Right ventricle myocardium inferior (tissue), 1 donor: Measurements from ENCODE around the gene PIP4K2C. TPM values are rescaled to one million over a fixed set of nuclear protein-coding genes. Genes with fewer than 3 reads are reported as not detected.
"Not testable (repeated sequence)": the region's sequence is repeated elsewhere in the genome, so short reads cannot be mapped to it uniquely, and the experiment has no call there.

Source experiments
- ATAC-seq: fragments of 200-7000 bp; cut with Tn5 transposase; one replicate; pipeline ENCODE4 v1.9.1; 2020; ENCODE audit warnings: mild to moderate bottlenecking, moderate library complexity
- DNase-seq: peaks from one replicate; pipeline ENCODE4 v3.0.0; 2021; ENCODE audit errors: missing footprints
- intact Hi-C: fragments of 100-400 bp; cut with DNase I; formaldehyde crosslinking; loops from one replicate; pipeline ENCODE4 v1.11.0; 2022
- total RNA-seq: library from RNA; stranded (reverse); fragmentation: NEBNext Ultra II Directional; extraction: Animal tissue kit (Norgen Biotek cat#: 25700); gene quantifications from one replicate; pipeline ENCODE4 v1.2.1, GENCODE V29; 2021
- donor health status: DM: no; HTN: yes; CAD: no; lungs with severe emphysema.

Gene PIP4K2C
- total RNA-seq, 1 donor from 2014 or later: 13.1 TPM

DNA sequence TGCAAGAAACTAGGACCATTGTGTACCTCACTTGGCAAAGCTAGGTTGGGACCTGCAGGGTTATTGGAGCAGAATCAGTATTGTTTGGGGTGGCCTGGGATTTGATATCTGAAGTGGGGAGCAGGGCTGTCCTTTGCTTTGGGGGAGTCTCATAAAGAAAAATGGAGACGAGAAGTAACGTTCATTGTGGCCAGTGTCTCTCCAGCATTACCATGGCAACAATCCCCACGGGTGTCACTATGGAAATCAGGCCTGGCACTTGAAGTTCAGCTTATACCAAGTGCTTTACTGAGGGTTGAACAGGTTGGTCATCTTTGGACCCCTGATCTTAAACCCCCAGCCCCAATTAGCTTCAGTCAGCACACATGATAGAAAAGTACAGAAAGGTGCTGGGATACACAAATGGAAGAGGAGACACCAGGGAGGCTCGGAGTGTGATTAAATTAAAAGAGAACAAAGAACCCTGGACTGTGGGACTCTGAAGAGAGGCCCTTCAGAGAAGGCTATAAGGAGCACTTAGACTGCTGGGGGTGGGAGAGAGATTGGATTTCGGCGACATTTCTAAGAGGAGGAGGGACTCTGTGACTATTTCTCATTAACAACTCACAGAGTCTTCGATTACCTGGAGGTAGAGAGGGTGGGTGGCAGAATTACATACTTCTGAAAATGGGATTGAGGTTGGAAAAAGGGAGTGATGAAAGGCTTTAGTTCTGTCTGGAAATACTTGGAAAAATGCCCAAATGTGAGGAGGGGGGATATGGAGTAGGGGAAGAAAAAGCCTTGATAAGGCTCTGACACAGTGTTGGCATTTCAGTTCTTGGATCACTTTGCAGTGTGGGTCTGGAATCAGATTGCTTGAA is 37.4 kb upstream of the PIP4K2C start:
- no peak for ATAC-seq
- intact Hi-C loops: no loop called here
- no peak for DNase-seq

DNA sequence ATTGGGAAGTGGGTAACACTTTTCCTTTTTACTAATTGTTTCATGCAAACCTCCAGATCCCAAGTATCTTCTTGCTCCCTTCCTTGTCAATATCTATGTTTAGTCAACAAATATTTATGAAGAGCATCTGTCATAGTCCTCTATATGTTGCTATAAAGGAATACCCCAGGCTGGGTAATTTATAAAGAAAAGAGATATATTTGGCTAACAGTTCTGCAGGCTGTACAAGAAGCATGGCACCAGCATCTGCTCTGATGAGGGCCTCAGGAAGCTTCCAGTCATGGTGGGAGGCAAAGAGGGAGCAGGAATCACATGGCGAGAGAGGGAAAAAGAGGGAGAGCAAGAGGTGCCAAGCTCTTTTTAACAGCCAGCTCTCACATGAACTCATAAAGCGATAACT is 36.5 kb upstream of the PIP4K2C start:
- DNase-seq (no peak), ATAC-seq (no peak)
- intact Hi-C loops: no loop called here

DNA sequence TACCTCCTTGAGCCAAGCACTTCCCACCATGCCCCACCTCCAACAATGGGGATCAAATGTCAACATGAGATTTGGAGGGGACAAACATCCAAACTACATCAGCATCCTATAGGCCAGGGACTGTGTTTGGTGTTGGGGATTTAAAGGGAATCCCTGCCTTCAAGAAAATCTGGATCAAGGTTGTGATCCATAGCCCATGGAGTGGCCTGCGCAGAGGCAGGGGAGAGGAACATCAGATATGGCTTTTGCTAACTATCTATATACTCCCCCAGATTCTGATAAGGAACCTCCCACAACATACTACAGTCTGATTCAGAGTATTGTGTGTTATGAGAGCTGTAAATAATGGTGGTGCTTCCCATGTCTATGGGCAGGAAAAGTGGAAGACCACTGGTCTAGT is 36.1 kb upstream of the PIP4K2C start:
- DNase-seq (no peak), ATAC-seq (no peak)
- intact Hi-C loops: no loop called here

DNA sequence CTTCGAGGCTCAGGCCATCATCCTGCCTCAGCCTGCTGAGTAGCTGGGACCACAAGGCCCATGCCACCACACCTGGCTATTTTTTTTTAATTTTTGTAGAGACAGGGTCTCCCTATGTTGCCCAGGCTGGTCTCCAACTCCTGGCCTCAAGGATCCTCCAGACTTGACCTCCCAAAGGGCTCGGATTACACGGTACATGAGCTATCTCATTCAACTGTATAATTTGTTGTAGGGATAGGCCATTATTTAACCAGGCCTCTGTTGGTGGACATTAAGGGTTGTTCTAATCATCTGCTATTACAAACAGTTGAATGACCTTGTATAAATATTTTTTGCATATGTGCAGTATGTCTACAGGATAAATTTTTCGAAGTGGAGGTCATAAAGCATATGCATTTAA is 32.1 kb upstream of the PIP4K2C start:
- DNase-seq: no peak
- ATAC-seq: no peak
- intact Hi-C loops: no loop called here

DNA sequence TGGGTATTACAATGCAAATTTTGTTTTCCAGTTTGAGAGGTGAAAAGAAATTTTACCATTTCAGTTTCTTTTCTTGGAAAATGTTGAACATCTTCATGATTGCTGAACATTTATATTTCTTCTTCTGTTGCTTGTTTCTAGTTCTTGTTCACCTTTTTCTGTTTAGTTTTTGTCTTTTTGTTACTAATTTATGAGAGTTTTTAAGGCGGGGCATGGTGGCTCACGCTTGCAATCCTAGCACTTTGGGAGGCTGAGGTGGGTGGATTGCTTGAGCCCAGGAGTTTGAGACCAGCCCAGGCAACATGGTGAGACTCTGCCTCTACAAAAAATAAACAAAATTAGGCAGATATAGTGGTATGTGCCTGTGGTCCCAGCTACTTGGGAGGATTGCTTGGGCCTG is 30.5 kb upstream of the PIP4K2C start:
- ATAC-seq: no peak
- DNase-seq: no peak
- intact Hi-C loops: no loop called here

DNA sequence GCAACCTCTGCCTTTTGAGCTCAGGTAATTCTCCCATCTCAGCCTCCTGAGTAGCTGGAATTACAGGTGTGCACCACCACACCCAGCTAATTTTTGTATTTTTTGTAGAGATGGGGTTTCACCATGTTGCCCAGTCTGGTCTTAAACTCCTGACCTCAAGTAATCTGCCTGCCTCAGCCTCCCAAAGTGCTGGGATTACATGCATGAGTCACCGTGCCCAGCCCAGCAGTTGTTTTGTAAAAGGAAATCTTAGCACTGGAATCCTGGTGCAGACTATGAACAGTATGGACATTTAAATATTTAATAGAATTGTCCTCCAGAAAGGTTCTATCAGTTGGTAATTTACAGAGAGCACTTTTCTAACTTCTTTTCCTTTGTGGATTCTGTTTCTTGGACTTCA is 29.9 kb upstream of the PIP4K2C start:
- intact Hi-C loops: not testable (repeated sequence)

DNA sequence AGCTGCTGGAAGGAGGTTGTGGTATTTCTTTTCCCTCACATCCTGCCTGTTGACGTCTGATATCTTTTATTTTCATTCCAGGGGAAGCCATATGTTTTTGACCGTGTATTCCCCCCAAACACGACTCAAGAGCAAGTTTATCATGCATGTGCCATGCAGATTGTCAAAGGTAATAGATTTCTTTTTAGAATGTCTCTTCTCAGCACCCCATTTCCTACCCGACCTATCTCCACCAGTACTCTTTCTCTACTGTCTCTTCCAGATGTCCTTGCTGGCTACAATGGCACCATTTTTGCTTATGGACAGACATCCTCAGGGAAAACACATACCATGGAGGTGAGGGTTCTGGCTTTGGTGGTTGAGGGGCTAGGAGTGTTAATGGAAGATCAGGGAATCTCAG is 27.6 kb upstream of the PIP4K2C start:
- no peak for ATAC-seq
- DNase-seq: no peak
- intact Hi-C loops: no loop called here

More for the DNA sequence above, 29.9 kb upstream of the PIP4K2C start:
- not testable (repeated sequence) for DNase-seq, ATAC-seq

DNA sequence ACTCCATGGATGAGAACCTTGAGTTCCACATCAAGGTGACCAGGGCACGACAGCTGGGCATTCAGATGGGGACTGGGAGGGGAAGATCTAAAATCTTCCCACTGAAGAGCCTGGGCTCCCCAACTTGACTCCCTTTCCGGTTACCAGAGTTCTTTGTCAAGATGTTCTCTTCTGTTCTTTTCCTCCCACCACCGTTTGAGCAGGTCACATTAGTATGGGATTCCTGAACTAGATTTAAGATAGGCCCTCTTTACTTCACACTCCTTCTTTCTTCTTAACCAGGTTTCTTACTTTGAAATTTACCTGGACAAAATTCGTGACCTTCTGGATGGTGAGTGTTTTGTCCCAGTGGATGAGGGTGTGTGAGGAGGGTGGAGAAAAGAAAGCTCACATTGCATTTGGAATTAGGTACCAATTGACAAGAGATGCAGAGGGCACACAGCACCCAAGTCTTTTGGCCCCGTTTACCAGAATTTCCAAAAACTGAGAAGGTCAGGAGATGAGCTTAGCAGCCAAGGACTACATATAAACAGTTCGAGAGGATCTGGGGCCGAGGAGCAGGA is 26.7 kb upstream of the PIP4K2C start:
- DNase-seq (no peak), ATAC-seq (no peak)
- intact Hi-C loops: no loop called here

DNA sequence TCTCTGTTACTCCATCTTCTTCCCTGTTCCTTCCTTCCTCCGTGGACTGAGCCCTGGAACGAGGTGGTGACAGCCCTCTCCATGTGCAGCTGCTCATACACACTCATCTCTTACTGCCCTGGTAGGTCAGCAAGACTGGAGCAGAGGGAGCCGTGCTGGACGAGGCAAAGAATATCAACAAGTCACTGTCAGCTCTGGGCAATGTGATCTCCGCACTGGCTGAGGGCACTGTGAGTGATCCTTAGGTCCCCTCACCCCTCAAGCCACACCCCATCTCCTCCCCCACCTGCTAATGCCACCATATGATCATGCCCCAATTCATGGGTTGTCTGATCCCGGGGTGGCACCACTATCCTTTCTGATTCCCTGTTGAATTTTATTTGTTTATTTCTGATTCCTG is 22.2 kb upstream of the PIP4K2C start:
- DNase-seq: no peak
- no peak for ATAC-seq
- intact Hi-C loops: no loop called here

DNA sequence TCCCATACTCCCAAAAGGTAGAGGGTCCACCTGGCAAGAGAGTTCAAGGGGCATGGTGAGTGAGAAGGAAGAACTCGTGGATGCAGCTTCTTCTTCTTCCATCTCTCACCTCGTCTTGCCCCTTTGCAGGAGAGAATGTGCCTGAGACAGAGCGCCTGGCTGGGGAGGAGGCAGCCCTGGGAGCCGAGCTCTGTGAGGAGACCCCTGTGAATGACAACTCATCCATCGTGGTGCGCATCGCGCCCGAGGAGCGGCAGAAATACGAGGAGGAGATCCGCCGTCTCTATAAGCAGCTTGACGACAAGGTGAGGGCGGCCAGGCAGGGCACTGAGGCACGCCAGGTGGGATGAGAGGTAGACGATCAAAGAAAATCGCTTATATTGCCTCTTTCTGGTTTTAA is 21.1 kb upstream of the PIP4K2C start:
- intact Hi-C loops: no loop called here

DNA sequence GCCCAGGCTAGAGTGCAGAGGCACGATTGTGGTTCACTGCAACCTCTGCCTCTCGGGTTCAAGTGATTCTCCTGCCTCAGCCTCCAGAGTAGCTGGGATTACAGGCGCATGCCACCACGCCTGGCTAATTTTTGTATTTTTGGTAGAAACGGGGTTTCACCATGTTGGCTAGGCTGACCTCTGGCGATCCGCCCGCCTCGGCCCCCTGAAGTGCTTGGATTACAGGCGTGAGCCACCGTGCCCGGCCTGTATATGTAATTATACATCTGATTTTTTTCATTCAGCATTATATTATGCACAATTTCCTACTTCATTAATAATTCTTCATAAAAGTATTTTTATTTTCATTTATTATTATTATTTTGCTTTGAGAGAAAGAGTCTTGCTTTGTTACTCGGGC is 20.6 kb upstream of the PIP4K2C start:
- DNase-seq, intact Hi-C loops, ATAC-seq: not testable (repeated sequence)

More for the DNA sequence above, 21.1 kb upstream of the PIP4K2C start:
- ATAC-seq (no peak), DNase-seq (no peak)

DNA sequence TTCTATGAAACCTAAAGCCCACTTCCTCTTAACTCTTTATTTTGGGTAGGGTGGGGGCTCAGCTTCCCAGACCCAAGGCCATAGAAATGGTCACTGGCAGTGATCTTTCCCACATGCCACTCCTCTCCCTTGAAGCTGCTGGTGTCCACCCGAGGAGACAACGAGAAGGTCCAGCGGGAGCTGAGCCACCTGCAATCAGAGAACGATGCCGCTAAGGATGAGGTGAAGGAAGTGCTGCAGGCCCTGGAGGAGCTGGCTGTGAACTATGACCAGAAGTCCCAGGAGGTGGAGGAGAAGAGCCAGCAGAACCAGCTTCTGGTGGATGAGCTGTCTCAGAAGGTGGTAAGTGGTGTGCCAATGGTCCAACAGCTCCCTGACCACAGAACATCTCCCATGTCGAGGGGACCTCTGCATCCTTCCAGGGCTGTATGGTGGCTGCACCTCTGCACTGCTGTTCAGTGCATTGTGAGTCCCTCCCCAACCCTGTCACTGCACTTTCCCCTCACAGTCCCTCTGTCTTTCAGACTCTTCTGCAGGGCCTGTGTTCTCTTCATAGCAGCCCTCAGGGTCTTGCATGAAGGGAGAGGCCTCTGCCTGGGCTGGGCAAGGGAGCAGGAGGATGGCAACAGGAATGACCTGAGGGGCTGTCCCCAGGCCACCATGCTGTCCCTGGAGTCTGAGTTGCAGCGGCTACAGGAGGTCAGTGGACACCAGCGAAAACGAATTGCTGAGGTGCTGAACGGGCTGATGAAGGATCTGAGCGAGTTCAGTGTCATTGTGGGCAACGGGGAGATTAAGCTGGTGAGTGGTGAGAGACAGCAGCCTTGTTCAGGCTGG is 18.8 kb upstream of the PIP4K2C start:
- DNase-seq (no peak), ATAC-seq (no peak)
- intact Hi-C loops: no loop called here

DNA sequence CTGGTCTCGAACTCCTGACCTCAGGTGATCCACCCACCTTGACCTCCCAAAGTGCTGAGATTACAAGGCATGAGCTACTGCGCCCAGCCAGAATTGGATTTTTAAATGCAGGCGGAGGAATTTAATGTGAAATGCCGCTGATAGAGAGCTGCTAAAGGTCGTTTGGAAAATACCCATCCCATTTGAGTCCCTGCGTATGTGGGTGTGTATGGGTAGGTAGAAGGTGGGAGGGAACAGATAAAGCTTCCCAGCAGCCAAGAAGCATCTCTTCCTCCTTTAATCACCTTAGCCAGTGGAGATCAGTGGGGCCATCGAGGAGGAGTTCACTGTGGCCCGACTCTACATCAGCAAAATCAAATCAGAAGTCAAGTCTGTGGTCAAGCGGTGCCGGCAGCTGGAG is 16.2 kb upstream of the PIP4K2C start:
- intact Hi-C loops: no loop called here
- DNase-seq (no peak), ATAC-seq (no peak)

DNA sequence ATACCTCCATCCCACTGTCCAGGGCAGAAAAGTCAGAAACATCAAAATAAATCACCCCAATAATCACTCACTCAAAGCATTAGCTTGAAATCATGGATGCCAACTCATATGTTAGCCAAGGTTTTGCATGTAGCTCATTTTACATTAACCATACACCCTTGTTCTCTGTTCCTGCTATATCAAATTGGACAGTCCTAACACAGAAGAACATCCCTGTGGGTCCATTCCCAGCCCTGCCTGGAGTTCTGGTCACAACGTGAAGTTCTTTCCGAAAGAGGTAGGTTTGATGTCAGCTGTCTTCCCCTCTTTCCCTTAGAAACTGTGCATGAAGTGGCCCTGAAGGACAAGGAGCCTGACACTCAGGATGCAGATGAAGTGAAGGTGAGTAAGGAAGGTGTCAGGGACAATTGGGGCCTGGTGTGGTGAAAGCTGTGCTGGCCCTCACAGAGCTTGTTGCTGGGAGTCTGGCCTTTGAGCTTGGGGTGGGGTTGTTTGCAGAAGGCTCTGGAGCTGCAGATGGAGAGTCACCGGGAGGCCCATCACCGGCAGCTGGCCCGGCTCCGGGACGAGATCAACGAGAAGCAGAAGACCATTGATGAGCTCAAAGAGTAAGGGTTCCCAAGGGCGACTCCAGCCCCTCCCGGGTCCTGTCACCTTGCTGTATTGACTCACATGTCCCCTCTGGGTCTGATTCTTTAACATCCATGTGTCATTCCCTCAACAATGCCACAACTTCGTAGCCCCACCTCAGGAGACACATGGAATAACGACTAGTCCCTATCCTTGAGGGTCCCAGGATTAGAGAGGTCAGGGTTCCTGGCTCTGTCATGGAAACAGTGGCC is 15.0 kb upstream of the PIP4K2C start:
- no peak for ATAC-seq
- DNase-seq: no peak
- intact Hi-C loops: no loop called here

DNA sequence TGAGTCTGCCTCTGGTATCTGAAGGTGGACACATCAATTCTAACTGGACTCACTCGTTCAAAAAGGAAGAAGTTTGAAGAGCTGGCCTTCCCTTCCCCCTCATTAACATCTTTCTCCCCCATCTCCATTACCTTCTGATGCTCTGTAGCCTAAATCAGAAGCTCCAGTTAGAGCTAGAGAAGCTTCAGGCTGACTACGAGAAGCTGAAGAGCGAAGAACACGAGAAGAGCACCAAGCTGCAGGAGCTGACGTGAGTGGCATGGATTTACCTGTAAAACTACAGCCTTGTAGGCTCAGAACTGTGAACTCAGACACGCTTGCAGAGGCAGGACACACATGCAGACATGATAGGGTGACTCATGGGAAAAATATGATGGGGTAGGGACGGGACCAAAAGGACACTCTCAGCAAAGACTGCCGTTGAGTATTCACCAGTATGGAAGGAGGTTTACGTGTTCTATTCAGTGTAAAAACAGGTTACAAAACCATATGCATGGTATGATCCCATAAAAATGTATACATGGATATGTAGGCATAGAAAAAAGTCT is 14.3 kb upstream of the PIP4K2C start:
- DNase-seq (no peak), ATAC-seq (no peak)
- intact Hi-C loops: no loop called here

DNA sequence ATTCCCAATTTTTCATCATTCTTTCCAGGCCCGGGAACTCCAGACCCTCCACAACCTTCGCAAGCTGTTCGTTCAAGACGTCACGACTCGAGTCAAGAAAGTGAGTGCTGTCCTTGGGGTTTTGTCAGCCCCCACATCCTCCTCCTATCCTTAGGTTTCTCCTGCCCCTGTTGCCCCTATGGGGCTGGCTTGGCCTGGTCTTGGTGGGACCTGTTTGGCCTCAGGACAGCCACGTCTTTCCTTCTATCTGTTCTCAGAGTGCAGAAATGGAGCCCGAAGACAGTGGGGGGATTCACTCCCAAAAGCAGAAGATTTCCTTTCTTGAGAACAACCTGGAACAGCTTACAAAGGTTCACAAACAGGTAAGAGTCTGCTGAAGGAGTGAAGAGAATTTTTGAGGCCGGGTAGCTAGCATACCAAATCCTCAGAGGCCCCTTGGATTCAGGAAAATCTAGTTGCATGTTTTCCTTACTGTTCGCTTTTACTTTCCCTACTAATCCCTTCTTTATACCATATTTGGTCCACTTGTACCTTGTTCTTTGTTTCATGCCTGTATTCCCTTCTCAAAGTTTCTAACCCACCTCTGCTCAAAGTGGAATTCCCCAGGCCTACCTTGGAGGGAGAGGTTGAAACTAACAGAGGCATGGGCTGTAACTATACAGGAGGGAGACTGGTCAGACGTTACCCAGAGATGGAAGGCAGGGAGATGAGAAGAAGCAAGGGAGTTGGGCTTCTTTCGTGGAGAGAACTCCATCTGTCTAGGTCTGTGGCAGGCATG is 12.8 kb upstream of the PIP4K2C start:
- intact Hi-C loops: no loop called here
- DNase-seq: no peak
- ATAC-seq: no peak

DNA sequence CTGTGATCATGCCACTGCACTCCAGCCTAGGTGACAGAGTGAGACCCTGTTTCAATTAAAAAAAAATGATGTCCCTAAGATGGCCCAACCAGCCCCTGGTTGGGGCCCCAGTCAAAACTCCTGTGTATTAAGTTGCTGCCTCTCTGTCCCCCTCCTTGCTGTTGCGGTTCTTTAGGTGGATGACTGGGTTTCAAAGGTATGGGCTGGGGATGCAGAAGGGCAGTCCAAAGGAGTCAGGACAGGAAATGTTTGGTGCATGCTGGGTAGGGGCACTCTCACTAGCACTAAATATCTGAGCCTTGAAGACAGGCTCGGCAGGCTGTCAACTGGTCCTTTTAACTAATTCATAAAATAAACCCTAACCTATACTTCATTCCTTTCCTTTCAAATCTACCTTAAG is 12.0 kb upstream of the PIP4K2C start:
- intact Hi-C loops: no loop called here
- DNase-seq: no peak
- ATAC-seq: no peak
